Loucy (cell line): ENCODE measurements around the gene EME2.

Experiments
- EZH2phosphoT487 ChIP-seq: fragments of 200-600 bp; IDR thresholded peaks from 2 replicates; pipeline ENCODE4 v1.6.1; 2018; ENCODE audit warnings: antibody characterized with exemption, mild to moderate bottlenecking, moderate library complexity, borderline replicate concordance
- TF ChIP-seq, protein P1 (sequence below): fragments of 200-600 bp; sonication (generic); conservative IDR thresholded peaks from 2 replicates; pipeline ENCODE4 v1.5.1; 2014; ENCODE audit warnings: mild to moderate bottlenecking, antibody characterized with exemption, low read length

GRCh38 chr16:1777375-1778199 is 5.0 kb downstream of the EME2 start:
- TF ChIP-seq, protein P1, sequence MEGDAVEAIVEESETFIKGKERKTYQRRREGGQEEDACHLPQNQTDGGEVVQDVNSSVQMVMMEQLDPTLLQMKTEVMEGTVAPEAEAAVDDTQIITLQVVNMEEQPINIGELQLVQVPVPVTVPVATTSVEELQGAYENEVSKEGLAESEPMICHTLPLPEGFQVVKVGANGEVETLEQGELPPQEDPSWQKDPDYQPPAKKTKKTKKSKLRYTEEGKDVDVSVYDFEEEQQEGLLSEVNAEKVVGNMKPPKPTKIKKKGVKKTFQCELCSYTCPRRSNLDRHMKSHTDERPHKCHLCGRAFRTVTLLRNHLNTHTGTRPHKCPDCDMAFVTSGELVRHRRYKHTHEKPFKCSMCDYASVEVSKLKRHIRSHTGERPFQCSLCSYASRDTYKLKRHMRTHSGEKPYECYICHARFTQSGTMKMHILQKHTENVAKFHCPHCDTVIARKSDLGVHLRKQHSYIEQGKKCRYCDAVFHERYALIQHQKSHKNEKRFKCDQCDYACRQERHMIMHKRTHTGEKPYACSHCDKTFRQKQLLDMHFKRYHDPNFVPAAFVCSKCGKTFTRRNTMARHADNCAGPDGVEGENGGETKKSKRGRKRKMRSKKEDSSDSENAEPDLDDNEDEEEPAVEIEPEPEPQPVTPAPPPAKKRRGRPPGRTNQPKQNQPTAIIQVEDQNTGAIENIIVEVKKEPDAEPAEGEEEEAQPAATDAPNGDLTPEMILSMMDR, result no peak
- TF ChIP-seq EZH2phosphoT487, result no peak
